H9 (cell line): ENCODE measurements around the gene IL17RE. TPM values are rescaled to one million over a fixed set of nuclear protein-coding genes. Genes with fewer than 3 reads are reported as not detected.

Experiments used
- DNase-seq: peaks from one replicate; pipeline ENCODE4 v3.0.0-alpha.2; 2017
- H2AFZ ChIP-seq: one replicate; pipeline ENCODE4 v1.6.1; 2013; ENCODE audit warnings: mild to moderate bottlenecking, low read length, control low read depth, moderate library complexity
- H2AK5ac ChIP-seq: 2 replicates; pipeline ENCODE4 v1.6.1; 2013; ENCODE audit warnings: low read length, control low read depth, mixed read lengths; ENCODE audit not compliant: insufficient read length
- H2BK120ac ChIP-seq: one replicate; pipeline ENCODE4 v1.6.1; 2013; ENCODE audit warnings: low read depth, mild to moderate bottlenecking, low read length, control low read depth, inconsistent platforms; ENCODE audit not compliant: poor library complexity, severe bottlenecking
- H2BK12ac ChIP-seq: 2 replicates; pipeline ENCODE4 v1.6.1; 2013; ENCODE audit warnings: low read length, control low read depth, mixed read lengths, low read depth; ENCODE audit not compliant: insufficient read length
- H2BK15ac ChIP-seq: 2 replicates; pipeline ENCODE4 v1.6.1; 2013; ENCODE audit warnings: low read depth, low read length, control low read depth
- H2BK20ac ChIP-seq: one replicate; pipeline ENCODE4 v1.6.1; 2013; ENCODE audit warnings: low read depth, mild to moderate bottlenecking, low read length, control low read depth, inconsistent platforms; ENCODE audit not compliant: poor library complexity, severe bottlenecking
- H2BK5ac ChIP-seq: 2 replicates; pipeline ENCODE4 v1.6.1; 2013; ENCODE audit warnings: low read length, control low read depth, mixed read lengths; ENCODE audit not compliant: insufficient read length
- H3K14ac ChIP-seq: 2 replicates; pipeline ENCODE4 v1.6.1; 2013; ENCODE audit warnings: low read length, control low read depth; ENCODE audit not compliant: insufficient read depth
- H3K18ac ChIP-seq: 2 replicates; pipeline ENCODE4 v1.6.1; 2013; ENCODE audit warnings: low read depth, mild to moderate bottlenecking, mixed read lengths, low read length, control low read depth; ENCODE audit not compliant: insufficient read length
- H3K23ac ChIP-seq: 2 replicates; pipeline ENCODE4 v1.6.1; 2013; ENCODE audit warnings: low read length, control low read depth, mixed read lengths, low read depth; ENCODE audit not compliant: insufficient read length
- H3K23me2 ChIP-seq: 2 replicates; pipeline ENCODE4 v1.6.1; 2013; ENCODE audit warnings: low read depth, mild to moderate bottlenecking, mixed read lengths, low read length, control low read depth; ENCODE audit not compliant: insufficient read length, poor library complexity, severe bottlenecking
- H3K27ac ChIP-seq: 2 replicates; pipeline ENCODE4 v1.5.1; 2013; ENCODE audit warnings: low read length, control low read depth, mixed read lengths, low read depth; ENCODE audit not compliant: insufficient read length
- H3K27me3 ChIP-seq: 2 replicates; pipeline ENCODE4 v1.6.1; 2013; ENCODE audit warnings: low read length, control low read depth, inconsistent platforms; ENCODE audit not compliant: insufficient read depth
- H3K4ac ChIP-seq: 2 replicates; pipeline ENCODE4 v1.6.1; 2013; ENCODE audit warnings: low read depth, mild to moderate bottlenecking, control low read depth, inconsistent platforms, low read length, moderate library complexity
- H3K4me1 ChIP-seq: 2 replicates; pipeline ENCODE4 v1.6.1; 2013; ENCODE audit warnings: low read length, control low read depth, inconsistent platforms; ENCODE audit not compliant: insufficient read depth
- H3K4me2 ChIP-seq: 2 replicates; pipeline ENCODE4 v1.6.1; 2013; ENCODE audit warnings: low read length, control low read depth, mixed read lengths; ENCODE audit not compliant: insufficient read length, insufficient read depth
- H3K56ac ChIP-seq: 2 replicates; pipeline ENCODE4 v1.6.1; 2013; ENCODE audit warnings: low read depth, mild to moderate bottlenecking, mixed read lengths, low read length, control low read depth; ENCODE audit not compliant: insufficient read length
- H3K79me1 ChIP-seq: 2 replicates; pipeline ENCODE4 v1.6.1; 2013; ENCODE audit warnings: low read depth, mild to moderate bottlenecking, moderate library complexity, low read length, control low read depth, inconsistent platforms; ENCODE audit not compliant: insufficient read depth, poor library complexity, severe bottlenecking
- H3K79me2 ChIP-seq: 2 replicates; pipeline ENCODE4 v1.6.1; 2013; ENCODE audit warnings: low read length, control low read depth, inconsistent platforms; ENCODE audit not compliant: insufficient read depth
- H3K9ac ChIP-seq: 2 replicates; pipeline ENCODE4 v1.6.1; 2013; ENCODE audit warnings: low read length, control low read depth, mixed read lengths; ENCODE audit not compliant: insufficient read length; ENCODE audit errors: extremely low read depth
- H3K9me3 ChIP-seq: one replicate; pipeline ENCODE4 v1.6.1; 2013; ENCODE audit warnings: low read depth, low read length, inconsistent platforms; ENCODE audit not compliant: control insufficient read depth
- H3T11ph ChIP-seq: one replicate; pipeline ENCODE4 v1.6.1; 2013; ENCODE audit warnings: mild to moderate bottlenecking, low read length, control low read depth, inconsistent platforms
- H4K20me1 ChIP-seq: one replicate; pipeline ENCODE4 v1.6.1; 2013; ENCODE audit not compliant: control insufficient read depth, insufficient read length, insufficient read depth
- H4K5ac ChIP-seq: 2 replicates; pipeline ENCODE4 v1.6.1; 2013; ENCODE audit warnings: low read depth, mild to moderate bottlenecking, mixed read lengths, low read length, control low read depth; ENCODE audit not compliant: insufficient read length
- H4K8ac ChIP-seq: replicated peaks from 2 replicates; pipeline ENCODE4 v1.6.1; 2013; ENCODE audit warnings: low read length, control low read depth, mixed read lengths, low read depth; ENCODE audit not compliant: insufficient read length
- H4K91ac ChIP-seq: 2 replicates; pipeline ENCODE4 v1.6.1; 2013; ENCODE audit warnings: low read depth, mild to moderate bottlenecking, moderate library complexity, mixed read lengths, low read length, control low read depth; ENCODE audit not compliant: insufficient read length
- H3K27ac Mint-ChIP-seq, 3 experiments: 2 replicates in 2 of 3; 3 replicates in 1 of 3; pipeline ENCODE4 v1.8.0; 2020 to 2021; ENCODE audit warnings: mixed read lengths in 3 of 3, mild to moderate bottlenecking in 1 of 3, moderate library complexity in 1 of 3
- H3K27me3 Mint-ChIP-seq: 2 replicates; pipeline ENCODE4 v1.8.0; 2021; ENCODE audit warnings: low read depth, mild to moderate bottlenecking, moderate library complexity, mixed read lengths
- H3K36me3 Mint-ChIP-seq, 3 experiments: 2 replicates in 2 of 3; 3 replicates in 1 of 3; pipeline ENCODE4 v1.8.0; 2020 to 2021; ENCODE audit warnings: low read depth in 3 of 3, mixed read lengths in 3 of 3; ENCODE audit not compliant: insufficient read depth in 1 of 3
- H3K4me1 Mint-ChIP-seq, 2 experiments: 2 replicates each; pipeline ENCODE4 v1.8.0; 2020; ENCODE audit warnings: mixed read lengths in 2 of 2
- H3K4me3 Mint-ChIP-seq, 2 experiments: 2 replicates in 1 of 2; 3 replicates in 1 of 2; pipeline ENCODE4 v1.8.0; 2020 to 2021; ENCODE audit warnings: mild to moderate bottlenecking in 2 of 2, mixed read lengths in 2 of 2, moderate library complexity in 1 of 2
- H3K9me3 Mint-ChIP-seq, 2 experiments: 2 replicates in 1 of 2; 3 replicates in 1 of 2; pipeline ENCODE4 v1.8.0; 2020; ENCODE audit warnings: mild to moderate bottlenecking in 2 of 2, mixed read lengths in 2 of 2, moderate library complexity in 1 of 2
- CTCF ChIP-seq: fragments of 200-600 bp; sonication (generic); conservative IDR thresholded peaks from 3 replicates; pipeline ENCODE4 v1.8.0; 2021; ENCODE audit warnings: antibody characterized with exemption, mild to moderate bottlenecking
- WGBS: extraction: QIAGEN DNeasy Blood & Tissue Kit; methylation state at CpG from one replicate; pipeline ENCODE4 v1.1.7; 2013; ENCODE audit warnings: missing lambda C conversion rate, low lambda C conversion rate, mixed read lengths; ENCODE audit not compliant: insufficient read length; ENCODE audit errors: extremely low coverage; 5-methylcytosine and 5-hydroxymethylcytosine counted together
- total RNA-seq: library from RNA; stranded (reverse); gene quantifications from 2 replicates; pipeline ENCODE4 v1.2.1, GENCODE V29; 2021

IL17RE gene
- total RNA-seq, 1 experiment from 2014 or later = 2.1 TPM

GRCh38 chr3:9897408-9898372 lies 5.0 kb upstream of the IL17RE start:
- no peak overlapping the region for H3K27ac ChIP-seq
- no peak overlapping the region for H3K4ac ChIP-seq
- H3K14ac ChIP-seq = no peak overlapping the region
- H3K4me2 ChIP-seq = no peak overlapping the region
- Mint-ChIP-seq H3K27me3 (no peaks in the 10 kb centered on the region), H3K36me3 (peaks cover 9 to 19% (median 19%) of the 10 kb centered on the region in 3 experiments; a peak in 6 of 7 replicates), H3K9me3 (no peaks in the 10 kb centered on the region), H3K4me3 (no peak overlapping the region), H3K4me1 (peaks cover 7 to 20% of the 10 kb centered on the region in 2 experiments), H3K27ac (0 out of 7 replicates have a peak overlapping the region, but pooled peaks of 1 of the 3 experiments have one; percentile 12)
- no peak overlapping the region for H4K91ac ChIP-seq
- H2AK5ac ChIP-seq = no peak overlapping the region
- DNase-seq = no peak
- no peaks in the 10 kb centered on the region for H3K9me3 ChIP-seq
- H3K9ac ChIP-seq = no peak overlapping the region
- no peak overlapping the region for H3T11ph ChIP-seq
- H2BK120ac ChIP-seq = no peak overlapping the region
- H2BK20ac ChIP-seq = no peak overlapping the region
- no peaks in the 10 kb centered on the region for H4K20me1 ChIP-seq
- no peak overlapping the region for H4K8ac ChIP-seq
- H3K23me2 ChIP-seq = no peaks in the 10 kb centered on the region
- H3K4me1 ChIP-seq = no peaks in the 10 kb centered on the region
- no peak overlapping the region for H3K18ac ChIP-seq
- H3K27me3 ChIP-seq = no peaks in the 10 kb centered on the region
- H4K5ac ChIP-seq = no peak overlapping the region
- H2BK15ac ChIP-seq = no peak overlapping the region
- TF ChIP-seq CTCF = no peak
- WGBS = no CpG with 5 or more reads among the region's 4 CpGs
- H3K79me1 ChIP-seq = peaks cover 1% of the 10 kb centered on the region
- H3K79me2 ChIP-seq = no peaks in the 10 kb centered on the region
- H2BK12ac ChIP-seq = no peak overlapping the region
- H2BK5ac ChIP-seq = no peak overlapping the region
- H3K23ac ChIP-seq = no peak overlapping the region
- H3K56ac ChIP-seq = no peak overlapping the region
- H2AFZ ChIP-seq = no peak overlapping the region
